Endometrium (tissue), 2 donors: ENCODE data around the gene SRM.
"Not testable (repeated sequence)": the region's sequence is repeated elsewhere in the genome, so short reads cannot be mapped to it uniquely, and the experiment has no call there.

Experiments
- FAIRE-seq: peaks from 2 replicates; lab custom pipeline; 2012; peaks lifted over from hg19 to GRCh38; lab: Jason Lieb, UNC
- donor health status: control.
- donor health status: control.

The SRM gene

DNA sequence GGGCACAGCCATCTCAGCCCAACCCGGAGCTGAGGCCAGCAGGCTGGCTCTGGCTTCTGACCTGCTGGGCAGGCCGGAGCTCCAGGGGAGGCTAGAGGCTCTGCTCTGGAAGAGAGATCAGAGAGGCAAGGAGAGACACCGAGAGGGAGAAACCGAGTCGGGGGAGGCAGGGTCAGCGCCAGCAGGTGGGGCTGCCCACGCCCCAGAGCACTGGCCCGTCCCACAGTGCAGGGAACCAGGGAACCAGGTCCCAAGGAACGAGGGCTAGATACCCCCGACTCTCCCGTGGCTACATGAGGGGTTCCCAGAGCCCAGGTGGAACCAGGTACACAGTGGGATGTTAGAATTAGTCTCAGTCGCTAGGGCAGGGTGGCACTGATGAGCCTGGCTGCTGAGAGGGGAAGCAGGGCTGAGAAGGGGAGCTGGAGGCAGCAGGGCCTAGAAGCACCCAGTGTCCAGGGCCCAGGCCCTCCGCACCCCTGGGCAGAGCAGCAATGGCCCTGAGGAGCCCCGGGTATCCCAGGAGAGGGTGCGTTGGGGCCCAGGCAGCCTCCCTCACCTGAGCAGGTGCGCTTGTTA is 14.9 kb downstream of the SRM start:
- FAIRE-seq = no peak

DNA sequence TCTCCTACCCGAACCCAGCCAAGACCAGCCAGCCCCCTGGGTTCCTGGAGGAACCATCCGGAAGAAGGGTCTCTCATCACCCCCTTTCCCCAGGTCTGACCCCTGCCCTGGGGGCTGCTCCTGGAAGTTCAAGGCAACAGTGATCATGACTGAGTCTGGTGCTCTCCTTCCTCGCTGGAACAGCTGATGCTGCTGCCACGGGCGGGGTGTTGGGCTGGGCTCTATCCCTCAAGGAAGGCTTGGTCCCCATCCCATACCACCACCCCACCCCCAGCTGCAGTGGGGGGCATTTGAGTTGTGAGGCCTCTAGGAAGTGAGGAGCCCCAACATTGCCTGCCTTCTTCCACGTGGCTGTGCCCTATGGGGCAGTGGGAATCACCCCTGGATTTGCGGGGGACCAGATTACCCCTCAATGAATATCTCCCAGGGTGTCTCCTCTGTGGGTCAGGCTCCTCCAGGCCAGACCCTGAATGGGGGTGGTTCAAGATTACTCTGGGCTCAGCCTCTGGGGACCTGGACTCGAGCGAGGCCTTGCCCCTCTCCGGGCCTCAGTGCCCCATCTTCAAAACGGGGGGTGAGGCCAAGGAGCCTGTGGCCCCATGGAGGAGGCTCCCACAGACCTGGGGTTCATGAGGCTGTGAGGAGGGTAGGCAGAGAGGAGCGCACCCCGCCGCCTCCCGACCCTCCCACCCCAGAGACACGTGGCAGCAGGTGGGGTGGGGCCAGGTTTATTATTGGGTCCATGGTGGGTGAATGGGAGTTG is 15.6 kb downstream of the SRM start:
- FAIRE-seq = no peak

DNA sequence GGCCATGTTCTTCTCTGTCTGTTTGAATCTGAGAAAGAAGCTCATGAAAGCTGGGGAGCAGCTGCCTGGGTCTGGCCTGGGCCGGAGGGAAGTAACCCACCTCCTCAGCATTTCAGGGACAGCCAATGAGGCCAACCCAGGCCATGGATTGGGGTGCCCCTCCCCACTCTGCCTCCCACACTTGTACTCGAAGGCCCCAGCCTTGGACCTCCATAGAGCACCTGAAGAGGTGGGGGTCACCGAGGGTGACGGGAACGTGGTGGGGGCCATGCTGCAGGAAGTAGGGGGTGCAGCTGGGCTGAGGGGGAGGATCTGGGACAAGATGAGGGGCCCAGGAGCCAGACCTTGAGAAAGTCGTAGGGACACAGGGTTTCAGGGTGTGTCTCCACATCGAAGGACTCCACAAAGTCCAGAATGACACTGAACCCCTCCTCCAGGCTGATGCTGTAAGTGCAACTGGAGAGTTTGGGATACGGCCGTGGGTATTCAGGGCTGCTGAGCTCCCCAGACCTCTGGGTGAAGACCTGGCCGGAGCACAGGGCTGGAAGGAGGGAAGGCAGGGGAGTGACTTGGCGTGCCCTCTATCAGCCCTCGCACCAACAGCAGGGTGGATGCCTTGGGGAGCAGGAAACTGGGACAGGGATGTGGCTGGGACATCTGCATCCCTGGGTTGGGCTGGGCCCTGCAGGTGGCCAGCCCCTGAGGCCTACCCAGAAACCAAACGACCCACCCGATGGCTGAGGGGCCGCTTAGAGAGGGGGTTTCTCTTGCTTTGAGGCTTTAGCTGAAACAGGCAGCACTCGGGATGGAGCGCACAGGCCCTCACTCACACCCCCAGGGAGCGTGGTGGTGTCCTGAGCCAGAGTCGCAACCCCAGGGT is 16.6 kb downstream of the SRM start:
- FAIRE-seq = no peak

DNA sequence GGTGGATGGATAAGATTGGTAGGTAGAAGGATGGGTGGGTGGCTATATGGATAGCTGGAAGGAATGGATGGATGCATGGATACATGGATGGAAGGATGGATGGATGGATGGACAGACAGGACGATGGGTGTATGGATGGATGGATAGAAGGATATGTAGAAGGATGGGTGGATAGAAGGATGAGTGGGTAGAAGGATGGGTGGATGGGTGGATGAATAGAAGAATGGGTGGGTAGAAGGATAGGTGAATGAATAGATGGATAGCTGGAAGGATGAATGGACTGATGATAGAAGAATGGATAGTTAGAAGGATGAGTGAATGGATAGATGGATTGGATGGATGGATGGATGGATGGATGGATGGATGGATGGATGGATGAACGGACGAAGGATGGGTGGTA is 17.8 kb downstream of the SRM start:
- no peak for FAIRE-seq

DNA sequence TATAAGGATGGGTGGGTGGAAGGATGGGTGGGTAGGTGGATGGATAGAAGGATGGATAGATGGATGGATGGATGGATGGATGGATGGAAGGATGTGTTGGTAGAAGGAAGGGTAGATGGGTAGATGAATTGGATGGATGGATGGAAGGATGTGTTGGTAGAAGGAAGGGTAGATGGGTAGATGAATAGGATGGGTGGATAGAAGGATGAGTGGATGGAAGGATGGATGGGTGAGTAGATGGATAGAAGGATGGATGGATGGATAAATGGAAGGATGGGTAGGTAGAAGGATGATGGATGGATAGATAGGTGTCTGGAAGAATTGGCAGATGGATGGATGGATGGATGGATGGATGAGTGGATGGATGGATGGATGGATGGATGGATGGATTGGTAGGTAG is 18.8 kb downstream of the SRM start:
- no peak for FAIRE-seq

DNA sequence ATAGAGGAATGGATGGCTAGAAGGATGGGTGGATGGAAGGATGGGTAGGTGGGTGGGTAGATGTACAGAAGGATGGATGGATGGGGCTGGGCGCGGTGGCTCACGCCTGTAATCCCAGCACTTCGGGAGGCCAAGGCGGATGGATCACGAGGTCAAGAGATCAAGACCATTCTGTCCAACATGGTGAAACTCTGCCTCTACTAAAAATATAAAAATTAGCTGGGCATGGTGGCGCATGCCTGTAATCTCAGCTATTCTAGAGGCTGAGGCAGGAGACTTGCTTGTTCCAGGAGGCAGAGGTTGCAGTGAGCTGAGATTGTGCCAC is 19.8 kb downstream of the SRM start:
- FAIRE-seq = not testable (repeated sequence)

DNA sequence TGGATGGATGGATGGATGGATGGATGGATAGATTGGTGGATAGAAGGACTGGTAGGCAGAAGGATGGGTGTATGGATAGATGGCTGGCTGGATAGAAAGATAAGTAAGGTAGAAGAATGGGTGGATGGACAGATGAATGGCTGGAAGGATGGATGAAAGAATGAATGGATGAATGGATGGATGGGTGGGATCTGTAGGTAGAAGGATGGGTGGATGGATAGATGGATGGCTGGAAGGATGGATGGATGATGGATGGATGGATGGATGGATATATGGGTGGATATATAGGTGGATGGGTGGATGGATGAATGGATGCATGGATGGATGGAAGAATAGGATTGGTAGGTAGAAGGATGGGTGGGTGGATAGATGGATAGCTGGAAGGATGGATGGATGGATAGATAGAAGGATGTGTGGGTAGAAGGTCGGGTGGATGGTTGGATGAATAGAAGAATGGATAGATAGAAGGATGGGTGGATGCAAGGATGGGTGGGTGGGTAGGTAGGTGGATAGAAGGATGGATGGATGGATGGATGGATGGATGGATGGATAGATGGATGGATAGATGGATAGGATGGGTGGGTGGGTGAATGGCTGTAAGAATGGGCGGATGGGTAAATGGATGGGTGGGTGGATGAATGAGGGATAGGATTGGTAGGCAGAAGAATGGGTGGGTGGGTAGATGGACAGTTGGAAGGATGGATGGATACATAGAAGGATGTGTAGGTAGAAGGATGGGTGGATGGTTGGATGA is 20.3 kb downstream of the SRM start:
- FAIRE-seq = no peak

DNA sequence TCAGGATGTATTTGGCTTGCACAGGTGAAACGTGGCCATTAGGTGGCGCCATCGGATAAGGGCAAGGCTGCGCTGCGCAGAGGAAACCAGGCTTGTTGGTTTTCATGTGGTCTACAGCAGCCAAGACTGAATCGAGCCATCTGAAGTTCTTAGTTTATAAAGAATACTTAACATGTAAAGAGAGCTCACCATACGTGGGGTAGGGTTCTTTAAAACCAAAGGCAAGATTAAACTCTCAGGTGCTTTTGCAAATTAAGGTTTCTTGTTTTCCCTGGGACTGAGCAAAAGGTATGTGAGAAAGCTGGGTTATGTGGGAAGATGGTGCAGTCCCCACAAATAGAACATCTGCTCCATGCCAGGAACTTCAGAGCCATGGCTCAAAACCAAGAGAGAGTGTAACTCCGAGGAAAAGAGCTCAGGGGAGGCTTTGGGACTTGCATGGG is 22.1 kb downstream of the SRM start:
- FAIRE-seq = peak; percentile 90

DNA sequence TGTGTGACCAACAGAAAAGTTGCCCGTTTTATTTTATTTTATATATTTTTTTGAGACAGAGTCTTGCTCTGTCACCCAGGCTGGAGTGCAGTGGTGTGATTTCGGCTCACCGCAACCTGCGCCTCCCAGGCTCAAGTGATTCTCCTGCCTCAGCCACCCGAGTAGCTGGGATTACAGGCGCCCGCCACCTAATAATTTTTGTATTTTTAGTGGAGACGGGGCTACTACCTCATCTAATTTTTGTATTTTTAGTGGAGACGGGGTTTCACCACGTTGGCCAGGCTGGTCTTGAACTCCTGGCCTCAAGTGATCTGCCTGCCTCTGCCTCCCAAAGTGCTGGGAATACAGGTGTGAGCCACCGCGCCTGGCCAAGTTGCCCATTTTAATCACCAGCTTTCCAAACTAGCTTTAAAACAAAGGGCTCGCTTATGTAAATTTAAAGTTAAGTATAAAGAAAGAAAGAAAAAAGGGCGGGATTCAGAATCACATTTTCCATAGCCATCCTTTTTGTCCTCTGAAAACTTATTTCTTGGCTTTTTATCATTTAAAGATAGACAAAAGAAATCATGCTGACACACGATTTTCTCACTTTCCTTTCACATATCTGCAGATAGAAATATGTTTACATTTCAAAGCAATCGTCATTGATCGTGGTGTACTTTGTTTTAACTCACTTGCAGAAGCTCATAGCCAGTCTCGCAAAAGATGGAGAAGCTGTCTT is 22.6 kb downstream of the SRM start:
- FAIRE-seq = not testable (repeated sequence)

DNA sequence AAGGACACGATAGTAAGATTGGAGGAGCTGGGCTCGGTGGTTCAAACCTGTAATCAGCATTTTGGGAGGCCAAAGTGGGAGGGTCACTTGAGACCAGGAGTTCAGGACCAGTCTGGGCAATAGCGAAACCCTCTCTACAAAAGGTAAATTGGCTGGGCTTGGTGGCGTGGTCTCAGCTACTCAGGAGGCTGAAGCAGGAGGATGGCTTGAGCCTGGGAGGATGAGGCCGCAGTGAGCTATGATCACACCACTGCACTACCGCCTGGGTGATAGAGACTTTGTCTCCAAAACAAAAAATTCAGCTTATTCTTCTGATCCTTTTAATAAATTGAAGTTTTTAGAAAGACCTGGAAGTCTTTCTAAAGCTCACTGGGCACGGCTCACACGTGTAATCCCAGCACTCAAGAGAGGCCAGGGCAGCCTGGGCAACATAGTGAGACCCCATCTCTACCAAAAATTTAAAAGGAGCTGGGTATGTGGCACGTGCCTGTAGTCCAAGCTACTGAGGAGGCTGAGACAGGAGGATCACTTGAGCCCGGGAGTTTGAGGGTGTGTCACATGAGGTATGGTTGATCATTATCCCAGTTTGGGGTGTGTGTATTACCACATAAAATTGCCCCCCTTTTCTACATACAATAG is 28.1 kb downstream of the SRM start:
- no peak for FAIRE-seq

DNA sequence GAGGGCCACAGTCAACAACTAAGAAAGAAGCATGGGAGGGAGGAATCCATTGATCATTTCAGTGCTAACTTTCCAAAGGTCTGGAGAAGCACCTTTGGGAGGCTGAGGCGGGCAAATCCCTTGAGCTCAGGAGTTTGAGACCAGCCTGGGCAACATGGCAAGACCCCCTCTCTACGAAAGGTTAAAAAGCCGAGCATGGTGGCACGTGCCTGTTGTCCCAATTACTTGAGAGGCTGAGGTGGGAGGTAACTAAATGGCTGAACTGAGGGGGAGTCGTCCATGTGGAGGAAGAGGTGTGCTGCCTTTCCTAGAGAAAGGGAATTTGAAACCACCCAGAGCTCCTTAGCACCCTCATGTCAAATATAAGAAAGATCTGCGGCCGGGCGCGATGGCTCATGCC is 29.0 kb downstream of the SRM start:
- no peak for FAIRE-seq

DNA sequence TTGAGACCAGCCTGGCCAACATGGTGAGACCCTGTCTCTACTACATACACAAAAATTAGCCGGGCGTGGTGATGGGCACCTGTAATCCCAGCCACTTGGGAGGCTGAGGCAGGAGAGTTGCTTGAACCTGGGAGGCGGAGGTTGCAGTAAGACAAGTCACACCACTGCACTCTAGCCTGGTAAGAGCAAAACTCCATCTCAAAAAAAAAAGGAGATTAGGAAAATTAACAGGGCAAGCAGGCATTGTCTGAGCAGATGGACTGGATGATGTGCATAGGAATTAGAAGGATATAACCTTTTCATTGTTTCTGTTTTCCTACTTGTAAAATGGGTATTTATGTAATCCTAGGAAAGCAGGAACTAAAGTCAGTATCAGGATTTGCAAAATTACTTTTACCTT is 31.8 kb downstream of the SRM start:
- no peak for FAIRE-seq

DNA sequence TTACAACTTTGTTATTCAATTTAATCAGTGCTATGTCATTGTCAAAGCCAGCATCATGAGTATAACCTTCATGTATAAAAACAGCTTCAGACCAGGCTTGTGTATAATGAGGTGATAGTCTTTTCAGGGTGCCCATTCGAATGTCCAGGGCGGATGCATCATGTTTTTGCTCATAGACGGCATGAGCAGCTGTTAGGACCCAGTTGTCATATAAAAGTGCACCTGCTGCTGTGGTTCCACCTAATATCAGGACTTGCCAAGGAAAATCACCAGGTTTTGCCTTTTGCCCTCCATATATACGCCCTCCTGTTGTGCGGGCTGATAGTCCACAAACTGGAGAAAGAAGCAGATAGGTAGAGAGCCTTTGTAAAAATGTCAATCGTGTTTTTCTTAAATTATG is 32.5 kb downstream of the SRM start:
- no peak for FAIRE-seq

DNA sequence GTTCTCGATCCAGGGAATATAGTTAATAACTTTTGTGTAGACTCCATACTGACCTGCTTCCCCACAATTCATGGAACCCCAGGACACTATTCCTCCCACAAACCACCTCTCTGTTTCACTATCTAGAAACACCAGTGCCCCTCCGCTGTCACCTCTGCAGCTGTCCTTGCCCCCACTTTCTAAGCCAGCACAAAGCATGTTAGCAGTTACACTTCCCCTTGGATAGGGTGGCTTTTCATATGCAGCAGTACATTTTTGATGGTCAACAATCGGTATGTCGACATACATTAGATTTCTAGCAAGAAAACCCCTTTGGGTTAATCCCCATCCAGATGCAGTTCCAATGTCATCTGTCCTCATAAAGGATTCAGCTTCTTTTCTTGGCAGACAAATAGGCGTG is 32.9 kb downstream of the SRM start:
- no peak for FAIRE-seq

DNA sequence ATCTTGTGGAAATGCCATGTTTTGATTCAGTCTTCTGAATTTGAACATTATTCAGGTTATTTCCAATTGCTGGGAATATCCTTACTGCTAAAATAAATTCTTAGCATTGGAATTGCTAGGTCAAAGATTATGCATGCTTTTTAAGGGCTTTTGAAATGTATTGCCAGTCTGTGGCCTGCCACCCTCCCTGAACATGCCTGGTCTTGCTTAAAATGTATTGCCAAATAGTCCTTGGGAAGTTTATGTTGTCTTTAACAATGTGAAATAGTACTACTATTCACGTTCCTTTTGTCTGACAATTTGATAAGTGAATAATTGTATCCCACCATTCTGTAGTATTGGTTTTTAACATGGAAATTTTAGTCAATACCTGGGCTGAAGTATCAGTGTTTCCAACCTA is 33.8 kb downstream of the SRM start:
- FAIRE-seq = no peak

DNA sequence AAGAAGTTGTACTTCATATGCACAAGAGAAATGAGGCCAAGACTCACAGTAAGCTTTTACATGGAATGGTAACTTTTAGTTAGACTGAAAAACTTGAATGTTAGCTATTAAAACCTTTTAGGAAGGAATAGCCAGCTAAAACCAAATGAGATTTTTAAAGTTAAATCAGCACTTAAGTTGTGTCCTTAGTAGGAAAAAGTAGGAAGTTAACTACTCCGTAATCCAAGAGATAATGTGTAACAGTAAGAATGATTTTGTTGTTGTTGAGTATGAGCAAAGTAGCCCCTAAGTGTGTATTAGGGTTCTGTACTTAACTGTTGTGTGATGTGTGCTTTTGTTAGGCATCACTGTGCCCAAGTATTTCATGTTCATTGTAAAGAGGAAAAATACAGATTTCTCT is 34.2 kb downstream of the SRM start:
- no peak for FAIRE-seq

DNA sequence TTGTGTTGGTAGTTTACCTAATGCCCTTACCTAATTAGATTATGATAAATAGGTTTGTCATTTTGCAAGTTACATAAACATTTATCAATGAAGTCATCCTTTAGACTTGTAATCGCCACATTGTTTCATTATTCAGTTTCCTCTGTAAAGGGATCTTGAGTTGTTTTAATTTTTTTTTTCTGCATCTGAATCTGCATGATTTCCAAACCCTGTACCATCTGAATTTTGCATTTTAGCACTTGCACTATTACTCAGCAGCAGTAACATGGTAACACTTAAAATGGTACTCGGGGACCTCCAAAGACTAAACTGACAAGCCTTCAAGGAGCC is 35.0 kb downstream of the SRM start:
- FAIRE-seq = no peak

DNA sequence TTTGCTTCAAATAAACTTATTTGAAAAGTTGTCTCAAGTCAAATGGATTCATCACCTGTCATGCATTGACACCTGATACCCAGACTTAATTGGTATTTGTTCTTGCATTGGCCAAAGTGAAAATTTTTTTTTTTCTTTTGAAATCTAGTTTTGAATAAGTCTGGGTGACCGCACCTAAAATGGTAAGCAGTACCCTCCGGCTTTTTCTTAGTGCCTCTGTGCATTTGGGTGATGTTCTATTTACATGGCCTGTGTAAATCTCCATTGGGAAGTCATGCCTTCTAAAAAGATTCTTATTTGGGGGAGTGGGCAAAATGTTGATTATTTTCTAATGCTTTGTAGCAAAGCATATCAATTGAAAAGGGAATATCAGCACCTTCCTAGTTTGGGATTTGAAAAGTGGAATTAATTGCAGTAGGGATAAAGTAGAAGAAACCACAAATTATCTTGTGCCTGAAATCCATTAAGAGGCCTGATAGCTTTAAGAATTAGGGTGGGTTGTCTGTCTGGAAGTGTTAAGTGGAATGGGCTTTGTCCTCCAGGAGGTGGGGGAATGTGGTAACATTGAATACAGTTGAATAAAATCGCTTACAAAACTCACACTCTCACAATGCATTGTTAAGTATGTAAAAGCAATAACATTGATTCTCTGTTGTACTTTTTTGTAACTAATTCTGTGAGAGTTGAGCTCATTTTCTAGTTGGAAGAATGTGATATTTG is 35.5 kb downstream of the SRM start:
- no peak for FAIRE-seq

DNA sequence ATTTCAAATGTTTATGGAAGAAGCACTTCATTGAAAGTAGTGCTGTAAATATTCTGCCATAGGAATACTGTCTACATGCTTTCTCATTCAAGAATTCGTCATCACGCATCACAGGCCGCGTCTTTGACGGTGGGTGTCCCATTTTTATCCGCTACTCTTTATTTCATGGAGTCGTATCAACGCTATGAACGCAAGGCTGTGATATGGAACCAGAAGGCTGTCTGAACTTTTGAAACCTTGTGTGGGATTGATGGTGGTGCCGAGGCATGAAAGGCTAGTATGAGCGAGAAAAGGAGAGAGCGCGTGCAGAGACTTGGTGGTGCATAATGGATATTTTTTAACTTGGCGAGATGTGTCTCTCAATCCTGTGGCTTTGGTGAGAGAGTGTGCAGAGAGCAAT is 36.6 kb downstream of the SRM start:
- FAIRE-seq = no peak

DNA sequence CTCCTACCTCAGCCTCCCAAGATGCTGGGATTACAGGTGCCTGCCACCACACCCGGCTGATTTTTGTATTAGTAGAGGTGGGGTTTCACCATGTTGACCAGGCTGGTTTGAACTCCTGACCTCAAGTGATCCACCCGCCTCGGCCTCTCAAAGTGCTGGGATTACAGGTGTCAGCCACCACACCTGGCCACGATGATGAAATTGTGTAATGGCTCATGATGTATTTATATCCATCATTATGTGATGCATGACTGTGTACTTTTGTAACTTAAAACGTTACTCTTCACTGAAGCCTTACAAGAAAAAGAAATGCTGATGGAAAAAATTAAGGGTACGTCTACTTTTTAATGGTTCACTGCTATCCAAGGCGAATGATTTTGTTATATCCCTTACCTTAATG is 39.8 kb downstream of the SRM start:
- FAIRE-seq = no peak

DNA sequence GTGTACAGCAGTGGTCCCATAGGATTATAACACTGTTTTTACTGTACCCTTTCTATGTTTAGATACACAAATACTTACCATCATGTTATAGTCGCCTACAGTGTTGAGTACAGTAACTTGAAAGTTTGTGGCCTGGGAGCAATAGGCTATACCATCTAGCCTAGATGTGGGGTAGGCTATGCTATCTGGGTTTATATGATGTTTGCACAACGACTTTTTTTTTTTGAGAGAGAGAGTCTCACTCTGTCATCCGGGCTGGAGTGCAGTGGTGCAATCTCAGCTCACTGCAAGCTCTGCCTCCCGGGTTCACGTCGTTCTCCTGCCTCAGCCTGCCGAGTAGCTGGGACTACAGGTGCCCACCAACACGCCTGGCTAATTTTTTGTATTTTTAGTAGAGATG is 40.5 kb downstream of the SRM start:
- not testable (repeated sequence) for FAIRE-seq
